Endothelial cell (in vitro differentiated cells): Measurements from ENCODE around the gene HSF2BP. TPM values are rescaled to one million over a fixed set of nuclear protein-coding genes. Genes with fewer than 3 reads are reported as not detected.
A peak's percentile ranks its signal among the peaks of the same experiment; 100 is the strongest.

Experiments used
- DNase-seq: peaks from one replicate; pipeline ENCODE4 v3.0.0; 2021; ENCODE audit warnings: low spot score
- H3K27ac Mint-ChIP-seq: one replicate; pipeline ENCODE4 v1.8.0; 2021; ENCODE audit warnings: mixed read lengths, inconsistent platforms; ENCODE audit not compliant: unreplicated experiment
- H3K27me3 Mint-ChIP-seq: one replicate; pipeline ENCODE4 v1.8.0; 2021; ENCODE audit warnings: mild to moderate bottlenecking, moderate library complexity, mixed read lengths, inconsistent platforms; ENCODE audit not compliant: unreplicated experiment
- H3K36me3 Mint-ChIP-seq: one replicate; pipeline ENCODE4 v1.8.0; 2021; ENCODE audit warnings: mild to moderate bottlenecking, low read depth, mixed read lengths, inconsistent platforms; ENCODE audit not compliant: unreplicated experiment
- H3K4me1 Mint-ChIP-seq: one replicate; pipeline ENCODE4 v1.8.0; 2021; ENCODE audit warnings: mild to moderate bottlenecking, mixed read lengths, inconsistent platforms; ENCODE audit not compliant: unreplicated experiment
- H3K4me3 Mint-ChIP-seq: one replicate; pipeline ENCODE4 v1.8.0; 2021; ENCODE audit warnings: mild to moderate bottlenecking, mixed read lengths, inconsistent platforms; ENCODE audit not compliant: unreplicated experiment
- H3K9me3 Mint-ChIP-seq: one replicate; pipeline ENCODE4 v1.8.0; 2021; ENCODE audit warnings: mixed read lengths, inconsistent platforms; ENCODE audit not compliant: unreplicated experiment
- CTCF ChIP-seq: fragments of 200-600 bp; sonication (generic); IDR thresholded peaks from one replicate; pipeline ENCODE4 v1.5.0; 2021; ENCODE audit warnings: antibody characterized with exemption; ENCODE audit not compliant: unreplicated experiment
- total RNA-seq: library from RNA; stranded (reverse); fragmentation: NEBNext Ultra II Directional; extraction: Animal tissue kit (Norgen Biotek cat#: 25700); gene quantifications from one replicate; pipeline ENCODE4 v1.2.1, GENCODE V29; 2021; ENCODE audit not compliant: unreplicated experiment

HSF2BP gene
- total RNA-seq, 1 donor from 2014 or later, result 2.3 TPM

DNA sequence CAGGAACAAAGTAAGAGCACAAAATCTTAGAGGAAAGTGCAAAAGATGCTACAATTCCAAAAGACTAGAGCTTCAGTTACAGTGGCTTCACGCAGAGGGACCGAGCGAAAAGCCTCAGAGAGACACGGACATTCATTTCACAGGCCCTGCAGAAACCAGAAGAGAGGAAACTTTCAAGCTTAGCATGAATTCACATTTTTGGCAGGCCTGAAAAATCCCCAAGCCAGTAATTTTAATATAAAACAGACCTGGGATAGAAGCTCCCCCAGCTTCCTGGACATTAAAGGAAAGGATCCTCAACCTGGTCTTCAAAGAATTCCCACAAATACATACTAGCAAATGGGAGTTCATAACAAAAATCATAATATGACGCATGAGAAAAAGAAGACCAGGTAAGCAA, 66.2 kb downstream of the HSF2BP start:
- no peak for DNase-seq
- no peaks in the 10 kb centered on the region for H3K27me3 Mint-ChIP-seq
- H3K4me1 Mint-ChIP-seq, result peaks cover 8% of the 10 kb centered on the region
- H3K4me3 Mint-ChIP-seq, result no peak overlapping the region
- no peak for TF ChIP-seq CTCF
- no peaks in the 10 kb centered on the region for H3K36me3 Mint-ChIP-seq
- no peaks in the 10 kb centered on the region for H3K9me3 Mint-ChIP-seq
- no peak overlapping the region for H3K27ac Mint-ChIP-seq

DNA sequence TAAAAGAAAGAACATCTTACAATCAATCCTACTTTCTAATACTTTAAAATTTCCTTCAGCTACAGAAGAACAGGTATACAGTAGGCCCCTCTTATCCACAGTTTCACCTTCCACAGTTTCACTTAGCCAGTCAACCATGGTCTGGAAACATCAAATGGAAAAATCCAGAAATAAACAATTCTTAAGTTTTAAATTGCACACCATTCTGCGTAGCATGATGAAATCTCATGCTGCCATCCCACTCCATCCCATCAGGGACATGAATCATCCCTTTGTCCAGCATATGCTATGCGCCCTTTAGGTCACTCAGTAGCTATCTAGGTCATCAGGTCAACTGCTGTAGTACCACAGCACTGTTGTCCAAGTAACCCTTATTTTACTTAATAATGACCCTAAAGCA, 67.7 kb downstream of the HSF2BP start:
- H3K27ac Mint-ChIP-seq, result no peak overlapping the region
- DNase-seq, result no peak
- H3K9me3 Mint-ChIP-seq, result no peaks in the 10 kb centered on the region
- H3K4me3 Mint-ChIP-seq, result no peak overlapping the region
- H3K4me1 Mint-ChIP-seq, result peaks cover 14% of the 10 kb centered on the region
- no peak for TF ChIP-seq CTCF
- no peaks in the 10 kb centered on the region for H3K36me3 Mint-ChIP-seq
- no peaks in the 10 kb centered on the region for H3K27me3 Mint-ChIP-seq

DNA sequence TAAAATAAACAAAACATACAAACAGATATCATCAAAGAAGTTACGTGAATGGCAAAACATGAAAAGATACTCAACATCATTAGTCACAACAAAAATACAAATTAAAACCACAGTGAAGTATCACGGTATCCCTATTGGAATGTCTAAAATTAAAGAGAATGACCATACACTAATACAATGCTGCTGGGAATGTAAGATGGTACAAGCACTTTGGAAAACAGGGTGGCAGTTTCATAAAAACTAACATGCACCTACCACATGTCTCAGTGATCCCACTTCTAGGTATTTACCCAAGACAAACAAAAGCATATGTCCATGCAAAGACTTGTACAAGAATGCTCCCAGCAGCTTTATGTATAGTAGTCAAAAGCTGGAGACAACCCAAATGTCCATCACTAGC, 69.1 kb downstream of the HSF2BP start:
- TF ChIP-seq CTCF, result no peak
- DNase-seq, result no peak
- H3K36me3 Mint-ChIP-seq, result no peaks in the 10 kb centered on the region
- no peak overlapping the region for H3K4me3 Mint-ChIP-seq
- no peaks in the 10 kb centered on the region for H3K9me3 Mint-ChIP-seq
- H3K4me1 Mint-ChIP-seq, result peaks cover 25% of the 10 kb centered on the region
- no peak overlapping the region for H3K27ac Mint-ChIP-seq
- no peaks in the 10 kb centered on the region for H3K27me3 Mint-ChIP-seq

- DNase-seq, result no peak
- TF ChIP-seq CTCF, result no peak
- H3K27ac Mint-ChIP-seq, result peak overlapping the region; percentile 24
- no peak overlapping the region for H3K4me3 Mint-ChIP-seq
- no peaks in the 10 kb centered on the region for H3K27me3 Mint-ChIP-seq
- peaks cover 26% of the 10 kb centered on the region for H3K4me1 Mint-ChIP-seq
- H3K9me3 Mint-ChIP-seq, result no peaks in the 10 kb centered on the region
- no peaks in the 10 kb centered on the region for H3K36me3 Mint-ChIP-seq
Measured at GRCh38 chr21:43588957-43589356, 70.3 kb downstream of the HSF2BP start.

- no peaks in the 10 kb centered on the region for H3K27me3 Mint-ChIP-seq
Measured at GRCh38 chr21:43585924-43586413, 73.3 kb downstream of the HSF2BP start.

More at GRCh38 chr21:43585924-43586413, 73.3 kb downstream of the HSF2BP start:
- Mint-ChIP-seq H3K27ac (peak overlapping the region; percentile 99), H3K9me3 (no peaks in the 10 kb centered on the region), H3K4me1 (peaks cover 26% of the 10 kb centered on the region), H3K4me3 (peak overlapping the region; percentile 56), H3K36me3 (no peaks in the 10 kb centered on the region)
- no peak for TF ChIP-seq CTCF
- DNase-seq, result peak; percentile 49
